Measurements from ENCODE around the gene ZNF438. TPM values are rescaled to one million over a fixed set of nuclear protein-coding genes. Genes with fewer than 3 reads are reported as not detected.

ZNF438 gene
- total and polyA plus RNA-seq, 4 donors: 7.8 to 19.2 (median 10.2) TPM

DNA sequence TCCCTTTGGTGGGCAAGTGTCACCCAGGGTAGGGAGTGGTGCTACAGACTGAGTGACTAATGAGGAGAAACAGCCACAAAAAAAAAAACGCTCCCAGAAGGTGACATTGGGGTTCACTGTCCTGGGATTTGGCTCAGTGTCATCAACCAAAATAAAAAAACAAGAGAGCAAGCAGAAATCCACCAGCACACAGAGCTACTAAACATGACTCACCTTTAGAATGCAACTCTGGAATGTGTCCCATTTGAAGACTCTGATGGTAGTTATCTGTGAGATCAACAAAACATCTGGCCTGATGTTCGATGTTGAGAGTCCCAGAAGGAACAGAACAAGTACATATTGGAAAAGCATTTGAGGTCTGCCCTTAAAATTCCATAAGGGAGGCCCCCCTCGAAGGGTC is 201.8 kb downstream of the ZNF438 start:
- TF ChIP-seq, protein P1, sequence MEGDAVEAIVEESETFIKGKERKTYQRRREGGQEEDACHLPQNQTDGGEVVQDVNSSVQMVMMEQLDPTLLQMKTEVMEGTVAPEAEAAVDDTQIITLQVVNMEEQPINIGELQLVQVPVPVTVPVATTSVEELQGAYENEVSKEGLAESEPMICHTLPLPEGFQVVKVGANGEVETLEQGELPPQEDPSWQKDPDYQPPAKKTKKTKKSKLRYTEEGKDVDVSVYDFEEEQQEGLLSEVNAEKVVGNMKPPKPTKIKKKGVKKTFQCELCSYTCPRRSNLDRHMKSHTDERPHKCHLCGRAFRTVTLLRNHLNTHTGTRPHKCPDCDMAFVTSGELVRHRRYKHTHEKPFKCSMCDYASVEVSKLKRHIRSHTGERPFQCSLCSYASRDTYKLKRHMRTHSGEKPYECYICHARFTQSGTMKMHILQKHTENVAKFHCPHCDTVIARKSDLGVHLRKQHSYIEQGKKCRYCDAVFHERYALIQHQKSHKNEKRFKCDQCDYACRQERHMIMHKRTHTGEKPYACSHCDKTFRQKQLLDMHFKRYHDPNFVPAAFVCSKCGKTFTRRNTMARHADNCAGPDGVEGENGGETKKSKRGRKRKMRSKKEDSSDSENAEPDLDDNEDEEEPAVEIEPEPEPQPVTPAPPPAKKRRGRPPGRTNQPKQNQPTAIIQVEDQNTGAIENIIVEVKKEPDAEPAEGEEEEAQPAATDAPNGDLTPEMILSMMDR (IDR thresholded peaks at IDR 0.05; ENCODE audit: control extremely low read depth, extremely low read depth): no peak
- DNase-seq: no peak
- 65 to 80% methylated on average over 3 of the region's 3 CpGs for WGBS, 2 donors
- Histone ChIP-seq H3K4me1 (ENCODE audit: control insufficient read depth in 5 of 5, insufficient read depth in 5 of 5, low read length in 5 of 5) (peaks cover 0 to 30% (median 22%) of the 10 kb centered on the region in 5 donors), H3K27me3 (ENCODE audit: control insufficient read depth in 3 of 3, insufficient read depth in 3 of 3, low read length in 2 of 3) (no peaks in the 10 kb centered on the region), H3K4me3 (no peak overlapping the region), H3K9ac (ENCODE audit: insufficient read depth in 1 of 2, low read length in 2 of 2) (no peak overlapping the region), H3K36me3 (ENCODE audit: control insufficient read depth in 4 of 4, insufficient read depth in 4 of 4, low read length in 4 of 4) (no peaks in the 10 kb centered on the region), H3K9me3 (ENCODE audit: control insufficient read depth in 4 of 4, insufficient read depth in 3 of 4, low read length in 3 of 4) (no peaks in the 10 kb centered on the region), H3K27ac (ENCODE audit: low read depth in 1 of 2, low read length in 1 of 2) (no peak overlapping the region)
- ATAC-seq (ENCODE audit: insufficient read depth, low FRiP score): no peak

DNA sequence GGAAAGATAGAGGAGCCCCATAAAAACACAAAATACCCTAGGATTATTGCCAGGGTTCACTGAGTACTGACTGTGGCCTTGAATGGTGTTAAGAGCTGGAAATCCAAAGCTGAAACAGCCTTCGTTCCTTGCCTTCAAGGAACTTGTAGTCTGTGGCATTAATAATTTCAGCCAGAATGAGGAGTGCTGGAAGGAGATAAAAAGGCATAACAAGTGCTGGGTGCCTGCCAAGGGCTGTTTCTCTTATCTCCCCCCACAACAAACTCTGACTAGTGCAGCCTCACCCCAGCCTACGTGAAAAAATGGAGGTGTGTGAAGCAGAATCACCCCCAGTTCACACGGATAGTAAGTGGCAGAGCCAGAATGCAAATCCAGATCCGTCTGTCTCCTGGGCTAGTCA is 203.0 kb downstream of the ZNF438 start:
- WGBS, 2 donors: 64 to 76% methylated on average over 4 of the region's 4 CpGs
- H3K27me3 ChIP-seq (ENCODE audit: control insufficient read depth in 3 of 3, insufficient read depth in 3 of 3, low read length in 2 of 3): no peaks in the 10 kb centered on the region
- H3K27ac ChIP-seq (ENCODE audit: low read depth in 1 of 2, low read length in 1 of 2): no peak overlapping the region
- no peak overlapping the region for H3K9ac ChIP-seq (ENCODE audit: insufficient read depth in 1 of 2, low read length in 2 of 2)
- H3K4me3 ChIP-seq: no peak overlapping the region
- peaks cover 0 to 29% (median 22%) of the 10 kb centered on the region in 5 donors for H3K4me1 ChIP-seq (ENCODE audit: control insufficient read depth in 5 of 5, insufficient read depth in 5 of 5, low read length in 5 of 5)
- ATAC-seq (ENCODE audit: insufficient read depth, low FRiP score) (no peak), DNase-seq (no peak)
- H3K36me3 ChIP-seq (ENCODE audit: control insufficient read depth in 4 of 4, insufficient read depth in 4 of 4, low read length in 4 of 4): no peaks in the 10 kb centered on the region
- H3K9me3 ChIP-seq (ENCODE audit: control insufficient read depth in 4 of 4, insufficient read depth in 3 of 4, low read length in 3 of 4): no peaks in the 10 kb centered on the region
- TF ChIP-seq, protein P1 (IDR thresholded peaks at IDR 0.05; ENCODE audit: control extremely low read depth, extremely low read depth): no peak

DNA sequence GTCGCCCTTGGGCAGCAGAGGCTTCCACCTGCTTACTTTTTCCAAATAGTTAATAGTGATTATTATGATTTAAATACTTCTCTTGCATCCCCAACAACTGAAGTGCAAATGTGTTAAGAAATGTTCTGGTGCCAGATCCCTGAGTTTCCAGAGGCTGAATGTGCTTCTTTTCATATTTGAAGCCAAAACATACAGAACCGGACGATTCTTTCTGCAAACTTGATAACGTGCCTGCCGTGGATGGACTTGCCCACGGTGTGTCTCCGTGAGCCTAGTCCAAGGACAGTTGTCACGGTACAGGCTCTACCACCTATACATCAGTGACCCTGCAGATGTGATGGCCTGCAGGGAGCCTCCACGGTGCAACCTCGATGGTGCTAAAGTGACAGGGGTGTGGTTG is 203.5 kb downstream of the ZNF438 start:
- Histone ChIP-seq H3K36me3 (ENCODE audit: control insufficient read depth in 4 of 4, insufficient read depth in 4 of 4, low read length in 4 of 4) (no peaks in the 10 kb centered on the region), H3K4me3 (no peak overlapping the region)
- WGBS, 2 donors: 63 to 90% methylated on average over 10 of the region's 10 CpGs

More for the DNA sequence above, 203.5 kb downstream of the ZNF438 start:
- ATAC-seq (ENCODE audit: insufficient read depth, low FRiP score): no peak
- H3K9ac ChIP-seq (ENCODE audit: insufficient read depth in 1 of 2, low read length in 2 of 2): peak overlapping the region in 1 of 2 donors; percentile 23
- H3K9me3 ChIP-seq (ENCODE audit: control insufficient read depth in 4 of 4, insufficient read depth in 3 of 4, low read length in 3 of 4): no peaks in the 10 kb centered on the region
- TF ChIP-seq, protein P1 (IDR thresholded peaks at IDR 0.05; ENCODE audit: control extremely low read depth, extremely low read depth): no peak
- no peak overlapping the region for H3K27ac ChIP-seq (ENCODE audit: low read depth in 1 of 2, low read length in 1 of 2)
- DNase-seq: peak in 2 of 3 donors; percentile 62 to 73
- H3K4me1 ChIP-seq (ENCODE audit: control insufficient read depth in 5 of 5, insufficient read depth in 5 of 5, low read length in 5 of 5): peaks cover 0 to 24% (median 19%) of the 10 kb centered on the region in 5 donors
- no peaks in the 10 kb centered on the region for H3K27me3 ChIP-seq (ENCODE audit: control insufficient read depth in 3 of 3, insufficient read depth in 3 of 3, low read length in 2 of 3)

Measured in lung (tissue), 12 donors.